ENCODE results near the gene KLHDC9. TPM values are rescaled to one million over a fixed set of nuclear protein-coding genes. Genes with fewer than 3 reads are reported as not detected.

Gene KLHDC9
- total and polyA plus RNA-seq, 9 of the 15 experiments (the other 6 are each of a cell fraction or from before 2014, with no cell fraction given), result not detected

DNA sequence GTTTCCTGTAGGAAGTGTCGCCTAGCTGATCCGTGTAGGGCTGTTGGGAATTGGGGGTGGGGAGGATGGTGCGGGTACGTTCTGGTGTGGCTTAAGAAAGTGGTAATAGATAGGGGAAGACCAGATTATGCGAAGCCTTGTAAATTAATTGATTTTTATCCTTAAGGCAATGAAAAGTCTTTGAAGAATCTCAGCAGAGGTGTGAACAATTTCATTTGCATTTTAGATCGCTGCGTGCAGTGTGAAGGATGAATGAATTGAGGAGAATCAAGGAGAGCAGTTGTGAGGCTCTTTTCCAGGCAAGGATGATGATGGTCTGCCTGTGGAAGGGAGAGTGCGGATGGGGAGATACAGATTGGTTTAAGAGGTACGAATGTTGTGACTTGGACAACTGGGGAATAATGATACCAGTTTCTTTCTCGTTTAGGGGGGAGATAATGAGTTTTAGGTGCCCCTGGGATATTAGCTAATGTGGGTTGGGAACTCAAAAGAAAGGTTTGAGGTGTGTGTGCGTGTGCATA lies 35.1 kb downstream of the KLHDC9 start (continued):
- TF ChIP-seq ZEB2 (IDR thresholded peaks at IDR 0.05), result peak; percentile 10; the same call in 1 of the 2 replicates
- TF ChIP-seq DMBX1 (CRISPR knock-in tag; IDR thresholded peaks at IDR 0.05; ENCODE audit: borderline replicate concordance), result no peak
- TF ChIP-seq TSC22D4 (tag; IDR thresholded peaks at IDR 0.05), result no peak
- no peak for TF ChIP-seq ZNF696 (CRISPR knock-in tag; conservative IDR thresholded peaks at IDR 0.05)
- TF ChIP-seq, protein P1, sequence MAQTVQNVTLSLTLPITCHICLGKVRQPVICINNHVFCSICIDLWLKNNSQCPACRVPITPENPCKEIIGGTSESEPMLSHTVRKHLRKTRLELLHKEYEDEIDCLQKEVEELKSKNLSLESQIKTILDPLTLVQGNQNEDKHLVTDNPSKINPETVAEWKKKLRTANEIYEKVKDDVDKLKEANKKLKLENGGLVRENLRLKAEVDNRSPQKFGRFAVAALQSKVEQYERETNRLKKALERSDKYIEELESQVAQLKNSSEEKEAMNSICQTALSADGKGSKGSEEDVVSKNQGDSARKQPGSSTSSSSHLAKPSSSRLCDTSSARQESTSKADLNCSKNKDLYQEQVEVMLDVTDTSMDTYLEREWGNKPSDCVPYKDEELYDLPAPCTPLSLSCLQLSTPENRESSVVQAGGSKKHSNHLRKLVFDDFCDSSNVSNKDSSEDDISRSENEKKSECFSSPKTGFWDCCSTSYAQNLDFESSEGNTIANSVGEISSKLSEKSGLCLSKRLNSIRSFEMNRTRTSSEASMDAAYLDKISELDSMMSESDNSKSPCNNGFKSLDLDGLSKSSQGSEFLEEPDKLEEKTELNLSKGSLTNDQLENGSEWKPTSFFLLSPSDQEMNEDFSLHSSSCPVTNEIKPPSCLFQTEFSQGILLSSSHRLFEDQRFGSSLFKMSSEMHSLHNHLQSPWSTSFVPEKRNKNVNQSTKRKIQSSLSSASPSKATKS (CRISPR knock-in tag; IDR thresholded peaks at IDR 0.05), result no peak
- no peak for TF ChIP-seq ILK (tag; IDR thresholded peaks at IDR 0.05; ENCODE audit: borderline replicate concordance, low read depth)
- no peak for TF ChIP-seq KLF13 (tag; IDR thresholded peaks at IDR 0.05; ENCODE audit: borderline replicate concordance, low read depth)
- TF ChIP-seq RFX5 (IDR thresholded peaks at IDR 0.05; ENCODE audit: low read depth, low read length), result no peak
- peak; percentile 54; the same call in 1 of the 2 replicates for TF ChIP-seq EP400 (IDR thresholded peaks at IDR 0.05)
- TF ChIP-seq MEF2D (tag; conservative IDR thresholded peaks at IDR 0.05; ENCODE audit: low read depth), result no peak
- TF ChIP-seq, protein P2, sequence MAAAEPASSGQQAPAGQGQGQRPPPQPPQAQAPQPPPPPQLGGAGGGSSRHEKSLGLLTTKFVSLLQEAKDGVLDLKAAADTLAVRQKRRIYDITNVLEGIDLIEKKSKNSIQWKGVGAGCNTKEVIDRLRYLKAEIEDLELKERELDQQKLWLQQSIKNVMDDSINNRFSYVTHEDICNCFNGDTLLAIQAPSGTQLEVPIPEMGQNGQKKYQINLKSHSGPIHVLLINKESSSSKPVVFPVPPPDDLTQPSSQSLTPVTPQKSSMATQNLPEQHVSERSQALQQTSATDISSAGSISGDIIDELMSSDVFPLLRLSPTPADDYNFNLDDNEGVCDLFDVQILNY (CRISPR knock-in tag; IDR thresholded peaks at IDR 0.05), result no peak

All from K562 (cell line).